Endometrium (tissue), 2 donors: ENCODE results near the gene PWWP2B.

ENCODE experiments used
- FAIRE-seq: peaks from 2 replicates; lab custom pipeline; 2012; peaks lifted over from hg19 to GRCh38; lab: Jason Lieb, UNC
- donor health status: control.
- donor health status: control.

Gene PWWP2B

GRCh38 chr10:132394936-132395703 is 1.9 kb upstream of the PWWP2B start:
- FAIRE-seq, result no peak

- FAIRE-seq, result no peak
Observed at GRCh38 chr10:132395704-132396493, 1.1 kb upstream of the PWWP2B start.

GRCh38 chr10:132396494-132397035 is 435 bp upstream of the PWWP2B start:
- FAIRE-seq, result no peak

GRCh38 chr10:132397671-132398565 is 918 bp downstream of the PWWP2B start:
- FAIRE-seq, result no peak

GRCh38 chr10:132398566-132398991 is 1.6 kb downstream of the PWWP2B start:
- FAIRE-seq, result no peak

GRCh38 chr10:132399117-132400035 is 2.4 kb downstream of the PWWP2B start:
- FAIRE-seq, result no peak

GRCh38 chr10:132400041-132400546 is 3.1 kb downstream of the PWWP2B start:
- FAIRE-seq, result no peak

- no peak for FAIRE-seq
Observed at GRCh38 chr10:132400547-132401151, 3.6 kb downstream of the PWWP2B start.

GRCh38 chr10:132401401-132402118 is 4.6 kb downstream of the PWWP2B start:
- FAIRE-seq, result no peak

- no peak for FAIRE-seq
Observed at GRCh38 chr10:132402781-132403241, 5.8 kb downstream of the PWWP2B start.

GRCh38 chr10:132403511-132404168 is 6.6 kb downstream of the PWWP2B start:
- no peak for FAIRE-seq

GRCh38 chr10:132404169-132404880 is 7.3 kb downstream of the PWWP2B start:
- FAIRE-seq, result no peak

GRCh38 chr10:132404911-132405462 is 8.0 kb downstream of the PWWP2B start:
- FAIRE-seq, result no peak

- FAIRE-seq, result no peak
Observed at GRCh38 chr10:132405463-132405991, 8.5 kb downstream of the PWWP2B start.

- no peak for FAIRE-seq
Observed at GRCh38 chr10:132406181-132406580, 9.2 kb downstream of the PWWP2B start.

GRCh38 chr10:132406750-132407149 is 9.8 kb downstream of the PWWP2B start:
- FAIRE-seq, result no peak

GRCh38 chr10:132407243-132407746 is 10.3 kb downstream of the PWWP2B start:
- FAIRE-seq, result no peak
